DLD1 (cell line): Measurements from ENCODE around the gene MTNR1B.

Experiments used
- in situ Hi-C: cut with HindIII; loops from 2 replicates; pipeline ENCODE4 v1.10.0; 2017; ENCODE audit warnings: low sequenced_read_pairs

MTNR1B gene

DNA sequence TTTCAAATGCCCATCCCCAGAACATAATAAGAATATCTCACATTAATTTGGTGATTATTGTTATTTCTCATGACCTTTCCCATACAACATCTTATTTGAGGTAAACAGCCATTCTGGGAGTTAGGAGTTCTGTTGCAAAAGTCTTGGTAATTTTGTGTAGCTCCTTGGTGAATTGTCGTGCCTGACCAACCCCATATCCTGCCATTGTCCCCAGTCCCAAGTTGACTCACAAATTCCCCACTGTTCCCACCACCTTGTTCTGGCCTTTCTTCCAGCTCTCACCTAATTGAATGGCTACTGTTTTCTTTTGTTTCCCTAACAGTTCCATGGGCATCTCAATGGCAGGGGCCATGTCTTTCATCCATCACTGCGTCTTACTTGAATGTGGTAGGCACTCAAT, 8.0 kb downstream of the MTNR1B start:
- in situ Hi-C loops: no loop called here

GRCh38 chr11:92978271-92979111, 9.0 kb downstream of the MTNR1B start:
- in situ Hi-C loops: no loop called here

DNA sequence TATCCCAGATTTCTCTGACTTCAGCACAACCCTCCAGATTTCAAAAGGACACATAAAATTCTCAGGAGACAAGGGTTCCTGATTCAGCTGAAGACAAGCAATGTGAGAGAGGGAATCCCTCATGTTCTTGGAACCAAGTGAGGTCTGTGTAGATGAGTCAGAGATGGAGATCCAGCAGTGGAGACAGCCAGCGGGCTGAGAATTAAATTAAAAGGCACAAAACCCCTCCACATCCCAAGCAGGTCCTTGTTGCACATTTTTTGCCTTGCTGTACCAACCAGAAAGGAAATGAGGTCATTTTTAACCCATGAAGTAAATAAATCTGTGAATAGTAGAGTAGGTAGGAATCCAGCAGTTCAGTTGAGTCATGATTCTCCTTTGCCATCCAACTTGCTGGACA, 9.7 kb downstream of the MTNR1B start:
- in situ Hi-C loops: no loop called here

- in situ Hi-C loops: no loop called here
Measured at GRCh38 chr11:92980312-92980711, 10.9 kb downstream of the MTNR1B start.

DNA sequence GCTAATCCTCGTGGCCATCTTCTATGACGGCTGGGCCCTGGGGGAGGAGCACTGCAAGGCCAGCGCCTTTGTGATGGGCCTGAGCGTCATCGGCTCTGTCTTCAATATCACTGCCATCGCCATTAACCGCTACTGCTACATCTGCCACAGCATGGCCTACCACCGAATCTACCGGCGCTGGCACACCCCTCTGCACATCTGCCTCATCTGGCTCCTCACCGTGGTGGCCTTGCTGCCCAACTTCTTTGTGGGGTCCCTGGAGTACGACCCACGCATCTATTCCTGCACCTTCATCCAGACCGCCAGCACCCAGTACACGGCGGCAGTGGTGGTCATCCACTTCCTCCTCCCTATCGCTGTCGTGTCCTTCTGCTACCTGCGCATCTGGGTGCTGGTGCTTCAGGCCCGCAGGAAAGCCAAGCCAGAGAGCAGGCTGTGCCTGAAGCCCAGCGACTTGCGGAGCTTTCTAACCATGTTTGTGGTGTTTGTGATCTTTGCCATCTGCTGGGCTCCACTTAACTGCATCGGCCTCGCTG, 12.1 kb downstream of the MTNR1B start:
- in situ Hi-C loops: no loop called here

DNA sequence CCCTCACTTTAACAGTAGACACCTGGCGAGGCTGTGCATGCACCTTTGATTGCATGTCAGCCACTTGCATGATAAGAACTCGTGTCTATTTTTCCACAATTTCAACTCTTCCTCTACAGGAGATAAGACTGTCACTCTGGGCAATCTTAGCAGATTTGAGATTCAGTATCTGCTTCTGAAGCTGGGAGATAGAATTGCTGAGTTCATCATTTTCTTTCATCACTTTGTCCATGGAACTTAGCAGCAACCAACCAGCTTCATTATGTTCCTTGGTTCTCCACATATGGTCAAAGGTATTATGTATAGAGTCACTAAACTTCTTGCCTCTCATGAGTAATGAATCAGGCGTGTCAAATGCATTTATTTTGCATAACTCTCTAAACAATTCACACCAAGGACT, 17.1 kb downstream of the MTNR1B start:
- in situ Hi-C loops: no loop called here

DNA sequence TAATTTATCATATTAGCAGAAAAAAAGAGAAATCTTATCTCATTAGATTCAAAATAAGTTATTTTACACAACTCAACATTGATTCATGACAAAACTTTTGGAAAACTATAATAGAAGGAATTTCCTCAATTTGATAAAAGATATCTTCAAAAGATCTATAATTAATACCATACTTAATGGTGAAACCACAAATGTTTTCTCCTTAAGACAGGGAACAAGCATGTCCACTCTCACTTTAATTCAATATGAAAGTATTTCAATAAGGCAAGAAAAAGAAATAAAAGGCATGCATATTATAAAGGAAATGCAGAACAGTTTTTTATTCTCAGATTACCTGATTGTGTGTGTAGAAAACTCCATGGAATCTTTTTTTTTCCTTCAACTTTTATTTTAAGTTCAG, 23.6 kb downstream of the MTNR1B start:
- in situ Hi-C loops: no loop called here

DNA sequence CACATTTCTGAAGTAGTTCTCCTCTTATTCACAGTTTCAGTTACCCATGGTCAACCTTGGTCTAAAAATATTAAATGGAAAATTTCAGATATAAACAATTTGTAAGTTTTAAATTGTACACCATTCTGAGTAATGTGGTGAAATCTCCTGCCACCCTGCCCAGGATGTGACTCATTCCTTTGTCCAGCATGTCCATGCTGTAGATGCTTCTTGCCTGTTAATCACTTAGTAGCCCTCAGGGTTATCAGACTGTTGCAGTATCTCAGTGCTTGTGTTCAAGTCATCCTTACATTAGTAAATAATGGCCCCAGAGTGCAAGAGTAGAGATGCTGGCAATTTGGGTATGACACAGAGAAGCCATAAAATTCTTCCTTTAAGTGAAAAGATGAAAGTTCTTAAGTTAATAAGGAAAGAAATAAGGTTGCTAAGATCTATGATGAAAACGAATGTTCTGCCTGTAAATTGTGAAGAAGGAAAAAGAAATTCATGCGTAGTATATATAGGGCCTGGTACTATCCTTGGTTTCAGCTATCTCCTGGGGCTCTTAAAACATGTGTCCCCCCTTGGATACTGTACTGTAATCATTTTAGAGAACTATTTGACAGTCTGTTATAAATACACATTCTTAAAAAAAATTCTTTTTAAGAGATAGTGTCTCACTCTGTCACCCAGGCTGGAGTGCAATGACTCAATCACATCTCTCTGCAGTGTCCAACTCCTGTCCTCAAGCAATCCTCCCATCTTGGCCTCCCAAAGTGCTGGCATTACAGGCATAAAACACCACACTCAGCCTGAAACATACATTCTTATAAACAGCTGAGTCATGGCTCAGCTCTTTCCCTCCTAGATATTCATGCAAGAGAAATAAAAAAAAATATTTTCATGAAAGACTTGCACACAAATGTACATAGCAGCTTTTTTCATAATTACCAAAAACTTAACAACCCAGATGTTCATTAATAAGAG, 31.3 kb downstream of the MTNR1B start:
- in situ Hi-C loops: no loop called here

DNA sequence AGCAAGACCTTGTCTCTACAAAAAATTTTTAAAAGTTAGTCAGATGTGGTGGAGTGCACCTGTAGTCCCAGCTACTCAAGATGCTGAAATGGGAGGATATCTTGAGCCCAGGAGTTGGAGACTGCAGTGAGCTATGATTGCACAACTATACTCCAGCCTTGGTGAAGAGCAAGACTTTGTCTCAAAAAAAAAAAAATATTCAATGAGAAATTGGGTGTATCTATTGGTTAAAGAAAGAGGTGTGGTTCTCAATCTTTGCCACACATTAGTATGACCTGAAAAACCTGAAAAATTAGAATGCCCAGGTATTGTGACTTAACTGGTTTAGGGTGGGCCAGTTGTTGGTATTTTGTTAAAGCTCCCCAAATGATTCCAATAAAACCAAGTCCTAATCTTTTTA, 32.4 kb downstream of the MTNR1B start:
- in situ Hi-C loops: no loop called here

- in situ Hi-C loops: no loop called here
Measured at GRCh38 chr11:93002380-93002779, 32.9 kb downstream of the MTNR1B start.

DNA sequence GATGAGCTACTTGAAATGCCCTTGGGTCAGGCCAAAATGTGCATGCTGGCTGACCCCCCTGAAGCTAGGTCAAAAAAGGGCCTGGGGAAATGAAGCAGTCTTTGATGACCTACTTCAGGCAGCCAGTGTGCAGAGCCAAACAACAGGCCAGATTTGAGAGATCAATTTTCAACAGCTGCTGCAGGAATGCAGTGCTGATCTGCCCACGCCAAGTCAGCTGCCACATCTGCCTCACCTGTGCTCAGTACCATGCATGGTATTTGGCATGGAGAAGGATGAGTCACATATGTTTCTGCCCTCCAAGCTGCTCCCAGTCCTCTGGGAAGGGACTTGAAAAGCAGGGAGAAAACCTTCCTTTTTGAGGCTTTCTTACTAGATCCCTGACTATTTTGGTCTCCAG, 35.8 kb downstream of the MTNR1B start:
- in situ Hi-C loops: no loop called here

DNA sequence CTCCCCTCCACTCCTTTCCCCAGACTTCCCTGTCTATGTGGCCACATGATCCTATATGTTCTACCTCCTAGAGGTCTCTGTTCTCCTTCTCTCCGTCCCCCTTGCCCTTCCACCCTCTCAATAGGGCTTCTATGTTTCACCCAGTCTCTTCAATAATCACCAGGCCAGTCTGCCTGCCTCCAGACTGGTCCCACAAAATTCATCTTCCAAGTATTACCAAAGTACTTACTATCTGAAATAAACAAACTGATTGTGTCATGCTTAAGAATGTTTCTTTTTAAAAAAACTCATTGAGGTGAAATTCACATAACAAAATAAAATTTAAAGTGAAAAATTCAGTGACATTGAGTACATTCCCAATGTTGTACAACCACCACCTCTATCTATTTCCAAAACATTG, 44.2 kb downstream of the MTNR1B start:
- in situ Hi-C loops: no loop called here

GRCh38 chr11:93016595-93016994, 47.1 kb downstream of the MTNR1B start:
- in situ Hi-C loops: no loop called here

GRCh38 chr11:93017821-93018690, 48.6 kb downstream of the MTNR1B start:
- in situ Hi-C loops: no loop called here

DNA sequence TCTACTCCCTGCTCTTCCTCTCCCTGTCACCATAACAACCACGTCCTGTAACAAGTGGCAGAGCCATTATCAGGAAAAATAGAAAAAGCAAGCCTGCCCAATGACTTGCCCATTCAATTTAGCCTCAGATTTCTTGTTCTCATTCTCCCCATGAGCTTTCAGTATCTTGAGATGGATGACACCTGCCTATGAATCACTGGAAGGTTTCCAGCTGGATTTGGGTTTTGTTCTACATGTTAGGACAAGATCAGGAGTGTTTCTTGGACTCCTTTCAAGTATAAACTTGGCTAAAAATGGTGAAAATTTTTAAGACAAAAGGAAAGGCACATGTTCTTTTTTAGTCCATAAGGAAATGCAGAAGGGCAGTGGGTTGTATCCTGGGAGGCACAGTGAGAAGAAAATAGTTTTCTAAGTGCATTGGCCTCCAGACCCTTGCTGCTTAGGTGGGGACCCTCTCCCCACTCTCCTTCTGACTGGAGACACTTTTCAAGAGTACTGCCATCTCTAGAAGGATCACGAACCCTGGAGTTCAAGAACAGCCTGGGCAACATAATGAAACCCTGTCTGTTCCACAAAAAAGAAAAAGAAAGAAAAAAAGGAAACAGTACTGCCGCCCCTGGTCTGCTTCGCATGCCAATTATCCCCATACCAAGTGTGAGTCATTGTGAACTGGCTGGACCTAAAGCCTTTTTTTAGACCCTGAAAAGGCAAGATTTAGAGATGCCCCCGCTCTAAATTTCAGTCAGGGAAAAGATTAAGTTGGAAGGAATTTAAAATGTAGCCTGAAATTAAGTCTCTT, 51.0 kb downstream of the MTNR1B start:
- in situ Hi-C loops: no loop called here

DNA sequence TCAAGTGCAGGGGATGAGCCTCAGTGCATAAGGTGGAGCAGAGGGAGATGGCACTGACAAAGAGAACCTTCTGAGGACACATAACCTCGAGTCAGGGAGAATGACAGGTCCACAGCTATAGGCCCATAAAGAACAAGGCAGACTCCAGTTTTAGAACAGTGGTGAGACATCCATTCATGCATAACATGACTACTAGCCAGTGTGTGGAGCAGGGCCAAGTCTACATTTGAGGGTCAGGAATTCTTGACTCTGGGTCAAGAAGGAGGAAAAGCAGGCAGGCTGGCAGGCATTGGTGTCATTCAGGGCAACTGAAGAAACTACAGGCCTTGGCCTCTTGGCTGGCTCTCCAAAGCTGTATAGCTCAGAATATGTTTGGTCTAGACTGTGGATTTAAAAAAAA, 54.9 kb downstream of the MTNR1B start:
- in situ Hi-C loops: no loop called here

GRCh38 chr11:93025558-93026255, 56.3 kb downstream of the MTNR1B start:
- in situ Hi-C loops: no loop called here

GRCh38 chr11:93028960-93029522, 59.6 kb downstream of the MTNR1B start:
- in situ Hi-C loops: no loop called here

DNA sequence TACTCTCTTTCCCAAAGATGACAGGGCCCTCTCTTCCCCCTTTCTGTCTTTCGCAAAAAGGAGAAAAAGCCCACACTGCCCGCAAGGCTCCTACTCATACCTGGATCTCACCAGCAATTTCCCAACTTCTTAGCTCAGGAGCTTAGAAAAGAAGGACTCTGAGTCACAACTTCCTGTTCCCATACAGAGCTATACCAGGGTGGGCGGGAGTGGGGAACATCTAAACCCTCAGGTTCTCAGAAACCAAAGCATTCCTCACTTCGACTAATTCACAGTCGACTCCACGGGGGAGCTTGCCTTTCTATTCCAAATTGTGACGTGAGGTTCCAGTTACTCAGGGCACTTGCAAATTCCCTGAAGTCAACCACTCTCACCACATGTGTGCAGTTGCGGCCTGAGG, 61.9 kb downstream of the MTNR1B start:
- in situ Hi-C loops: no loop called here
